ENCODE measurements around the gene FOXP1. TPM values are rescaled to one million over a fixed set of nuclear protein-coding genes. Genes with fewer than 3 reads are reported as not detected.

Gene FOXP1
- total and polyA plus RNA-seq, 4 donors: 4.9 to 35.4 (median 32.0) TPM

DNA sequence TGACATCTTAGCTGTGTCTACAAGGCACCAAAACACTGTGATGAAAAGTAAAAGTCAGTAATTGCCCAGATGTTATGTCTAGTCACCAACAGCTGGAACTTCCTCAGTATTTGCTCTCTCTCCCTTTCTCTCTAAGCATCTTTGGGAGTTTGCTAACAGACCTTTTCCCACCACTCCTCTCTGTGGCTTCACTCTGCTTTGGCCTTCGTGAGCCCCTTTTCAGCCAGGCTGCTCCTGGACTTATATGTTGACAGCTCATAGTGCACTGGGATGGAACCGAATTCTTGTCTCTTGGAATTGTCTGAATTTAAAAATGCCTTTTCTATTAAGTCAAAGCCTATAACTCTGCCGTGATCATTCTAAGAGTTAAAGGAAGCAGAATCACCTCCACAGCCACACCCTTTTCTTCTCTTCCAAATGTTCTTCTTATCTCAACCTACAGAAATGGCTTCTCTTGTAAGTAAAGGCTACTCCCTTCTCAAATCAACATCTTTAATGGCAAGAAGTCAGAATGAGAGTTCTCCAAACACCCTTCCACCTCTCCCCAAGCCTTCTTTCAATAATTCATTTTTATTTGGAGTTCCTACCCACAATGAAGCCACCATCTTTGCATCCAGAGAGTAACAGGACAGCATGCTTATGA lies 17.2 kb upstream of the FOXP1 start:
- TF ChIP-seq EGR1 (IDR thresholded peaks at IDR 0.05; ENCODE audit: low read depth in 2 of 2) (no peak), GABPA (IDR thresholded peaks at IDR 0.05 in 1 of 2, conservative IDR thresholded peaks at IDR 0.05 in 1 of 2) (no peak), FOXA1 (IDR thresholded peaks at IDR 0.05) (no peak), RAD21 (IDR thresholded peaks at IDR 0.05) (no peak), JUND (IDR thresholded peaks at IDR 0.05) (no peak), TAF1 (conservative IDR thresholded peaks at IDR 0.05) (no peak), FOXA2 (IDR thresholded peaks at IDR 0.05) (no peak), HNF4G (IDR thresholded peaks at IDR 0.05) (no peak), NR2F2 (IDR thresholded peaks at IDR 0.05) (no peak), MAX (IDR thresholded peaks at IDR 0.05) (no peak), RXRA (IDR thresholded peaks at IDR 0.05) (no peak)
- 89% methylated on average over 3 of the region's 3 CpGs for WGBS

DNA sequence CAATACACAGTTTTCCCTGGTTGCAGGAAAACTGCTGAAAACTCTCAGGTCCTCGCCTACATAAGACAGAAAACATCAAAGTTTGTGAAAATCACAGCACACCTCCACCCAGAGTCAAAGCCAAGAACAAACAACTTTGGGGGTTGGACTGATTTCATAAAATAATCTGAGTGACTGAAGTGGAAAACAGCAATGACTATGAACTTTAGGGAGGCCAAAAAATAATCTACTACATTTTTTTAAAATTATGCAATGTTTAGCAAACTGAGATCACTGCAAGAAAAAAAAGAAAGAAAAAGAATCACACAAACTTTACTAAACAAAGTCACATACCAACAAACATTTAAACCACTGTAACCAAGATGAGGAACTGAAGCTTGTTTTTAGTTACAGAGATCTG lies 15.9 kb upstream of the FOXP1 start:
- no peak for DNase-seq (ENCODE audit: low spot score)
- Histone ChIP-seq H3K9me3 (ENCODE audit: control insufficient read depth in 4 of 4, low read length in 3 of 4) (no peaks in the 10 kb centered on the region), H3K9ac (ENCODE audit: low read depth in 1 of 2, low read length in 2 of 2) (no peak overlapping the region), H3K36me3 (ENCODE audit: control insufficient read depth in 4 of 4, insufficient read depth in 3 of 4, low read depth in 1 of 4, low read length in 3 of 4) (no peaks in the 10 kb centered on the region), H3K4me3 (ENCODE audit: low read depth in 1 of 3, low read length in 3 of 3) (no peak overlapping the region), H3K27me3 (ENCODE audit: control insufficient read depth in 4 of 4, insufficient read depth in 4 of 4, low read length in 3 of 4) (no peaks in the 10 kb centered on the region), H3K4me1 (ENCODE audit: control insufficient read depth in 4 of 4, insufficient read depth in 4 of 4, low read length in 3 of 4) (no peaks in the 10 kb centered on the region), H3K27ac (ENCODE audit: low read depth in 1 of 2, low read length in 2 of 2) (no peak overlapping the region)
- TF ChIP-seq HNF4A (conservative IDR thresholded peaks at IDR 0.05) (no peak), FOXA1 (IDR thresholded peaks at IDR 0.05) (no peak), SP1 (IDR thresholded peaks at IDR 0.05) (no peak), MAX (IDR thresholded peaks at IDR 0.05) (no peak), EGR1 (IDR thresholded peaks at IDR 0.05; ENCODE audit: low read depth in 2 of 2) (no peak), RAD21 (IDR thresholded peaks at IDR 0.05) (no peak), RXRA (IDR thresholded peaks at IDR 0.05) (no peak), GABPA (IDR thresholded peaks at IDR 0.05 in 1 of 2, conservative IDR thresholded peaks at IDR 0.05 in 1 of 2) (no peak)
- TF ChIP-seq, protein P1, sequence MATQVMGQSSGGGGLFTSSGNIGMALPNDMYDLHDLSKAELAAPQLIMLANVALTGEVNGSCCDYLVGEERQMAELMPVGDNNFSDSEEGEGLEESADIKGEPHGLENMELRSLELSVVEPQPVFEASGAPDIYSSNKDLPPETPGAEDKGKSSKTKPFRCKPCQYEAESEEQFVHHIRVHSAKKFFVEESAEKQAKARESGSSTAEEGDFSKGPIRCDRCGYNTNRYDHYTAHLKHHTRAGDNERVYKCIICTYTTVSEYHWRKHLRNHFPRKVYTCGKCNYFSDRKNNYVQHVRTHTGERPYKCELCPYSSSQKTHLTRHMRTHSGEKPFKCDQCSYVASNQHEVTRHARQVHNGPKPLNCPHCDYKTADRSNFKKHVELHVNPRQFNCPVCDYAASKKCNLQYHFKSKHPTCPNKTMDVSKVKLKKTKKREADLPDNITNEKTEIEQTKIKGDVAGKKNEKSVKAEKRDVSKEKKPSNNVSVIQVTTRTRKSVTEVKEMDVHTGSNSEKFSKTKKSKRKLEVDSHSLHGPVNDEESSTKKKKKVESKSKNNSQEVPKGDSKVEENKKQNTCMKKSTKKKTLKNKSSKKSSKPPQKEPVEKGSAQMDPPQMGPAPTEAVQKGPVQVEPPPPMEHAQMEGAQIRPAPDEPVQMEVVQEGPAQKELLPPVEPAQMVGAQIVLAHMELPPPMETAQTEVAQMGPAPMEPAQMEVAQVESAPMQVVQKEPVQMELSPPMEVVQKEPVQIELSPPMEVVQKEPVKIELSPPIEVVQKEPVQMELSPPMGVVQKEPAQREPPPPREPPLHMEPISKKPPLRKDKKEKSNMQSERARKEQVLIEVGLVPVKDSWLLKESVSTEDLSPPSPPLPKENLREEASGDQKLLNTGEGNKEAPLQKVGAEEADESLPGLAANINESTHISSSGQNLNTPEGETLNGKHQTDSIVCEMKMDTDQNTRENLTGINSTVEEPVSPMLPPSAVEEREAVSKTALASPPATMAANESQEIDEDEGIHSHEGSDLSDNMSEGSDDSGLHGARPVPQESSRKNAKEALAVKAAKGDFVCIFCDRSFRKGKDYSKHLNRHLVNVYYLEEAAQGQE (IDR thresholded peaks at IDR 0.05): no peak
- WGBS: 85% methylated on average over 1 of the region's 1 CpG

More for the DNA sequence above, 17.2 kb upstream of the FOXP1 start:
- H3K9ac ChIP-seq (ENCODE audit: low read depth in 1 of 2, low read length in 2 of 2): no peak overlapping the region
- H3K4me3 ChIP-seq (ENCODE audit: low read depth in 1 of 3, low read length in 3 of 3): no peak overlapping the region
- H3K36me3 ChIP-seq (ENCODE audit: control insufficient read depth in 4 of 4, insufficient read depth in 3 of 4, low read depth in 1 of 4, low read length in 3 of 4): no peaks in the 10 kb centered on the region
- DNase-seq (ENCODE audit: low spot score): no peak
- H3K27ac ChIP-seq (ENCODE audit: low read depth in 1 of 2, low read length in 2 of 2): no peak overlapping the region
- H3K27me3 ChIP-seq (ENCODE audit: control insufficient read depth in 4 of 4, insufficient read depth in 4 of 4, low read length in 3 of 4): no peaks in the 10 kb centered on the region
- no peaks in the 10 kb centered on the region for H3K9me3 ChIP-seq (ENCODE audit: control insufficient read depth in 4 of 4, low read length in 3 of 4)
- H3K4me1 ChIP-seq (ENCODE audit: control insufficient read depth in 4 of 4, insufficient read depth in 4 of 4, low read length in 3 of 4): no peaks in the 10 kb centered on the region

DNA sequence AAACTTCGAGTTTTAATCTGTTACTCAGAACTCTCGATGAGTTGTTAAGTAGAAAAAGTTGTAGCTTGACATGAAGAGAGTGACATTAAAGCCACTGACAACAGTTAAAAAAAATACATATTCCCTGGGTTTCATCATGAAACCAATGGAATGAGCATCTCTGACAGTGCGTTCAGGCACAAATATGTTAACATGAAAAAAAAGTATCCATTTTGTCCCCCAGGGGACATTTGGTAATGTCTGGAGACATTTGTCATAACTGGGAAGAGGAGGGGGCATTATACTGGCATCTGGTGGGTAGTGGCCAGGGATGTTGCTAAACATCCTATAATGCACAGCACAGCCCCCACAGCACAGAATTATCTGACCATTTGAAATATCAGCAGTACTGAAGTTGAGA lies 14.8 kb upstream of the FOXP1 start:
- Histone ChIP-seq H3K9me3 (ENCODE audit: control insufficient read depth in 4 of 4, low read length in 3 of 4) (no peaks in the 10 kb centered on the region), H3K27ac (ENCODE audit: low read depth in 1 of 2, low read length in 2 of 2) (no peak overlapping the region), H3K4me3 (ENCODE audit: low read depth in 1 of 3, low read length in 3 of 3) (no peak overlapping the region), H3K4me1 (ENCODE audit: control insufficient read depth in 4 of 4, insufficient read depth in 4 of 4, low read length in 3 of 4) (no peaks in the 10 kb centered on the region), H3K27me3 (ENCODE audit: control insufficient read depth in 4 of 4, insufficient read depth in 4 of 4, low read length in 3 of 4) (no peaks in the 10 kb centered on the region), H3K36me3 (ENCODE audit: control insufficient read depth in 4 of 4, insufficient read depth in 3 of 4, low read depth in 1 of 4, low read length in 3 of 4) (no peaks in the 10 kb centered on the region), H3K9ac (ENCODE audit: low read depth in 1 of 2, low read length in 2 of 2) (no peak overlapping the region)
- 88% methylated on average over 3 of the region's 3 CpGs for WGBS
- no peak for TF ChIP-seq FOXA1 (IDR thresholded peaks at IDR 0.05)
- TF ChIP-seq HNF4A (conservative IDR thresholded peaks at IDR 0.05): no peak
- TF ChIP-seq CTCF (IDR thresholded peaks at IDR 0.05; ENCODE audit: low read depth, low read length, missing input control): no peak
- TF ChIP-seq, protein P2, sequence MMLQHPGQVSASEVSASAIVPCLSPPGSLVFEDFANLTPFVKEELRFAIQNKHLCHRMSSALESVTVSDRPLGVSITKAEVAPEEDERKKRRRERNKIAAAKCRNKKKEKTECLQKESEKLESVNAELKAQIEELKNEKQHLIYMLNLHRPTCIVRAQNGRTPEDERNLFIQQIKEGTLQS (IDR thresholded peaks at IDR 0.05): no peak
- TF ChIP-seq GABPA (IDR thresholded peaks at IDR 0.05 in 1 of 2, conservative IDR thresholded peaks at IDR 0.05 in 1 of 2): no peak
- TF ChIP-seq FOXA2 (IDR thresholded peaks at IDR 0.05): no peak
- DNase-seq (ENCODE audit: low spot score): no peak
